ENCODE measurements around the gene PLCD3.

DNA sequence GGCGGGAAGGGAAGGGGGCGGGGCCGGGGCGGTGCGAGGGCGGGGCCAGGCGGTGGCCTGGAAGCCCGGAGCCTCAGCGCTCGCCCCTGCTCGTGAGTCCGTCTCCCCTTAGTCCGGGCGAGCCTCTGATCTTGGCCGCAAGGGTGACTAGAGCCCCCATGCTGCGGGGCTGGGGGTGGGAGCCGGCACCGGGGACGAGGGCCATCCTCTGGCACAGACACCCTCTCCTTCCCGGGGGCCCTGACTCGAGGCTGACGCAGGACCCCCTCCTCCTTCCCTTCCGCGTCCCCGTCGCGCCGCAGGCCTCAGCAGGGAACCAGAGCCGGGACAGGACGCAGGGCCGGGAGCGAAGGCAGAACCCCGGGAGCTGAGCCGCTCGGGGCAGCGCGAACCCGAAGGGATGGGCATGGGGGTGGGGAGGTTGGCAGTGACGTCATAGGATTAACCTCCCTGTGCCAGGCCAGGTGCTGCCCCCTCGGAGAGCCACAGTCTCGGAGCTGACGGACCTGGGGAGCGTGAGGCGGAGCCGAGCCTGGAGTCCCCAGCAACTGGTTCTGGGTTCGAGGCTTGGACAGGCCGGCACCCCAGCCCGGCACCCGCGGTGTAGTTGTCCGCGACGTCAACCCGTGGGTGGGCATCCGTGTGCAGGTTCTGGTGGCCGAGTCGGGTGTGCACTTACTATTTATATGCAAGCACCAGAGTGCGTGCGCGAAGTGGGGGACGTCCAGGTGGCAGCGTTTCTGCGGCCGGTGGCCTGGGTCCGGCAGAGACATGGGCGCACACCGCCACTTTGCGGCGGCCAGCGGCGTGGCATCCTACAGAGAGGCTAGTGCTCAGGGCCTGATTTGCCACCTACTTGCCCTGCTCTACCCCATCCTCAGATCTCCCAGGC is 503 bp upstream of the PLCD3 start:
- TF ChIP-seq, protein P1, sequence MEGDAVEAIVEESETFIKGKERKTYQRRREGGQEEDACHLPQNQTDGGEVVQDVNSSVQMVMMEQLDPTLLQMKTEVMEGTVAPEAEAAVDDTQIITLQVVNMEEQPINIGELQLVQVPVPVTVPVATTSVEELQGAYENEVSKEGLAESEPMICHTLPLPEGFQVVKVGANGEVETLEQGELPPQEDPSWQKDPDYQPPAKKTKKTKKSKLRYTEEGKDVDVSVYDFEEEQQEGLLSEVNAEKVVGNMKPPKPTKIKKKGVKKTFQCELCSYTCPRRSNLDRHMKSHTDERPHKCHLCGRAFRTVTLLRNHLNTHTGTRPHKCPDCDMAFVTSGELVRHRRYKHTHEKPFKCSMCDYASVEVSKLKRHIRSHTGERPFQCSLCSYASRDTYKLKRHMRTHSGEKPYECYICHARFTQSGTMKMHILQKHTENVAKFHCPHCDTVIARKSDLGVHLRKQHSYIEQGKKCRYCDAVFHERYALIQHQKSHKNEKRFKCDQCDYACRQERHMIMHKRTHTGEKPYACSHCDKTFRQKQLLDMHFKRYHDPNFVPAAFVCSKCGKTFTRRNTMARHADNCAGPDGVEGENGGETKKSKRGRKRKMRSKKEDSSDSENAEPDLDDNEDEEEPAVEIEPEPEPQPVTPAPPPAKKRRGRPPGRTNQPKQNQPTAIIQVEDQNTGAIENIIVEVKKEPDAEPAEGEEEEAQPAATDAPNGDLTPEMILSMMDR (conservative IDR thresholded peaks at IDR 0.05; ENCODE audit: low read depth, low read length), result peak; percentile 87
- no peak for TF ChIP-seq EZH2 (IDR thresholded peaks at IDR 0.05; ENCODE audit: low read length, unreplicated experiment)
- no peak for TF ChIP-seq EZH2phosphoT487 (IDR thresholded peaks at IDR 0.05; ENCODE audit: borderline replicate concordance, low read length)

Measured in PC-3 (cell line).